Activated CD8-positive, alpha-beta T cell treated with anti-CD3 and anti-CD28 coated beads for 36 hours (primary cell): ENCODE measurements around the gene TLE4. TPM values are rescaled to one million over a fixed set of nuclear protein-coding genes. Genes with fewer than 3 reads are reported as not detected.

Source experiments
- ATAC-seq: fragments of 200-7000 bp; cut with Tn5 transposase; one replicate; pipeline ENCODE4 v1.10.0; 2021; ENCODE audit warnings: mild to moderate bottlenecking, moderate library complexity
- CTCF ChIA-PET: fragments of 350-600 bp; sonication (Branson Sonifier 250); formaldehyde crosslinking; loops from one replicate; lab custom pipeline; 2021; ENCODE audit warnings: antibody characterized with exemption; lab: Charles Lee
- POLR2A ChIA-PET: fragments of 350-600 bp; sonication (Branson Sonifier 250); formaldehyde crosslinking; loops from one replicate; lab custom pipeline; 2021; ENCODE audit warnings: antibody characterized with exemption; lab: Charles Lee
- DNase-seq: peaks from one replicate; pipeline ENCODE4 v3.0.0-alpha.2; 2020
- H3K27ac Mint-ChIP-seq: one replicate; pipeline ENCODE4 v1.8.0; 2021; ENCODE audit warnings: mild to moderate bottlenecking, mixed read lengths
- H3K27me3 Mint-ChIP-seq: one replicate; pipeline ENCODE4 v1.8.0; 2021; ENCODE audit warnings: mixed read lengths
- H3K36me3 Mint-ChIP-seq: one replicate; pipeline ENCODE4 v1.8.0; 2021; ENCODE audit warnings: low read depth, mixed read lengths
- H3K4me1 Mint-ChIP-seq: one replicate; pipeline ENCODE4 v1.8.0; 2021; ENCODE audit warnings: low read depth, mixed read lengths
- H3K4me3 Mint-ChIP-seq: one replicate; pipeline ENCODE4 v1.8.0; 2021; ENCODE audit warnings: mild to moderate bottlenecking, moderate library complexity, mixed read lengths
- H3K9me3 Mint-ChIP-seq: one replicate; pipeline ENCODE4 v1.8.0; 2021; ENCODE audit warnings: mixed read lengths
- intact Hi-C: fragments of 100-400 bp; cut with micrococcal nuclease; formaldehyde crosslinking; loops from one replicate; pipeline ENCODE4 v1.10.0; 2022
- total RNA-seq, 2 experiments: library from RNA; stranded (reverse); gene quantifications; one replicate each; pipeline ENCODE4 v1.2.3, GENCODE V29; 2021
- TF ChIP-seq, protein P1 (sequence below): fragments of 200-600 bp; IDR thresholded peaks from one replicate; pipeline ENCODE4 v1.8.0; 2022; ENCODE audit warnings: antibody characterized with exemption, mild to moderate bottlenecking

Gene TLE4
- total RNA-seq, 2 experiments from 2014 or later: 30.8 to 31.9 TPM

- no peak for DNase-seq
- TF ChIP-seq, protein P1, sequence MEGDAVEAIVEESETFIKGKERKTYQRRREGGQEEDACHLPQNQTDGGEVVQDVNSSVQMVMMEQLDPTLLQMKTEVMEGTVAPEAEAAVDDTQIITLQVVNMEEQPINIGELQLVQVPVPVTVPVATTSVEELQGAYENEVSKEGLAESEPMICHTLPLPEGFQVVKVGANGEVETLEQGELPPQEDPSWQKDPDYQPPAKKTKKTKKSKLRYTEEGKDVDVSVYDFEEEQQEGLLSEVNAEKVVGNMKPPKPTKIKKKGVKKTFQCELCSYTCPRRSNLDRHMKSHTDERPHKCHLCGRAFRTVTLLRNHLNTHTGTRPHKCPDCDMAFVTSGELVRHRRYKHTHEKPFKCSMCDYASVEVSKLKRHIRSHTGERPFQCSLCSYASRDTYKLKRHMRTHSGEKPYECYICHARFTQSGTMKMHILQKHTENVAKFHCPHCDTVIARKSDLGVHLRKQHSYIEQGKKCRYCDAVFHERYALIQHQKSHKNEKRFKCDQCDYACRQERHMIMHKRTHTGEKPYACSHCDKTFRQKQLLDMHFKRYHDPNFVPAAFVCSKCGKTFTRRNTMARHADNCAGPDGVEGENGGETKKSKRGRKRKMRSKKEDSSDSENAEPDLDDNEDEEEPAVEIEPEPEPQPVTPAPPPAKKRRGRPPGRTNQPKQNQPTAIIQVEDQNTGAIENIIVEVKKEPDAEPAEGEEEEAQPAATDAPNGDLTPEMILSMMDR: no peak
- POLR2A ChIA-PET: no interaction called here
- Mint-ChIP-seq H3K9me3 (no peaks in the 10 kb centered on the region), H3K4me1 (peaks cover 42% of the 10 kb centered on the region), H3K36me3 (peaks cover 3% of the 10 kb centered on the region), H3K4me3 (no peak overlapping the region), H3K27me3 (no peaks in the 10 kb centered on the region), H3K27ac (no peak overlapping the region)
- CTCF ChIA-PET: no interaction called here
- intact Hi-C loops: no loop called here
- ATAC-seq: no peak
Measured at GRCh38 chr9:79699479-79699878, 127.7 kb downstream of the TLE4 start.

DNA sequence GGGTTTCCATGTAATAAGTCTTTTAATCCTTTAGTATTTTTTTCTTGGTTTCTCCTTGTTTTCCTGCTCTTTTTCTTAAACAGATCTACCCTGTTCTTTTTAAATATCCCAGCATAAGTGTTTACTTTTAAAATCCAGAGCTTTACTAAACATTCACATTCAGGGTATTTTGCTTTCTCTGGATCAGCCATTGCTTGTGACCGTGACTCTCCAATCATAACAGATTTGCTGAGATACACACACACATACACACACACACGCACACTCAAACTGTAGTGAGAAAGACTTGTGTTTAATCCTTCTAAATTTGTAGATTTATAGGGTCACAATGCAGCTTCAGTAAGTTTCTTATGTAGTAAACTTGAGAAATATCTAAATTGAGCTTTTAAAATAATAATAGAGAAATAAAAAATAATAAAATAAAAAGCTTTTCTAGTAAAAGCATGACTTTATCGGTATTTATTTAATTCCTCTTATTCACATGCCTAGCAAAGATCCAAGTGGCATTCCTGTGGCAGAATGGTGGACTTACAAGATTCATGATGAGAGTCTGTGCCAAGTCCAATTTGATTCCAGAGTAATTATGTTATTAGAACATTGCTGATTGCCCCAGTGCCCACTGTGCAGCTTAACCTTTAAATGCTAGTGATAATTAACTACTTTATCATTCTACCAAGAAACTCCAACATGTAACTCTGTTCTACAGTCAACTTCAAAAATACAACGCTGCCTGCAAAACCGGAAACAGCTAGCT lies 129.0 kb downstream of the TLE4 start:
- POLR2A ChIA-PET: no interaction called here
- intact Hi-C loops: no loop called here
- TF ChIP-seq, protein P1: no peak
- no peak for ATAC-seq
- H3K27me3 Mint-ChIP-seq: no peaks in the 10 kb centered on the region
- no peak overlapping the region for H3K27ac Mint-ChIP-seq
- peaks cover 10% of the 10 kb centered on the region for H3K36me3 Mint-ChIP-seq
- no peak for DNase-seq
- no peak overlapping the region for H3K4me3 Mint-ChIP-seq
- no peaks in the 10 kb centered on the region for H3K9me3 Mint-ChIP-seq
- CTCF ChIA-PET: no interaction called here
- peaks cover 29% of the 10 kb centered on the region for H3K4me1 Mint-ChIP-seq

GRCh38 chr9:79701651-79702050 lies 129.9 kb downstream of the TLE4 start:
- H3K27ac Mint-ChIP-seq: no peak overlapping the region
- TF ChIP-seq, protein P1: no peak
- ChIA-PET CTCF (no interaction called here), POLR2A (no interaction called here)
- no peak overlapping the region for H3K4me3 Mint-ChIP-seq
- H3K9me3 Mint-ChIP-seq: no peaks in the 10 kb centered on the region
- intact Hi-C loops: no loop called here
- no peak for DNase-seq
- no peaks in the 10 kb centered on the region for H3K27me3 Mint-ChIP-seq
- ATAC-seq: no peak
- H3K4me1 Mint-ChIP-seq: peaks cover 26% of the 10 kb centered on the region
- peaks cover 13% of the 10 kb centered on the region for H3K36me3 Mint-ChIP-seq

DNA sequence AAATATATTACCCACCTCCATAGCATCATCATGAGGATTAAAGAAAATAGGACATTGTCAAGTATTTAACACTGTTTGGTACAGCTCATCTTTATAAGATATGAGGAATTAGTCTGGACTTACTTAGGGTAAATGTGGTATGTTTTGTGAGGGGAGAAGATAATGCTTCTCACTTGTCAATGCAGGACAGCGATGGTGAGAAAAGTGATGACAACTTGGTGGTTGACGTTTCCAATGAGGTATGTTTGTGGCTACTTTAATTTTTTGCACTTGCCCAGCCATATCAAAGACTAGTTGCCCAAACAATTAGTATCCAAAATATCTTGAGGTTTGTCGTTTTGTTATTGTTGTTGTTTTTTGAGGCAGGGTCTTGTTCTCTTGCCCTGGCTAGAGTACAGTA lies 133.9 kb downstream of the TLE4 start:
- intact Hi-C loops: no loop called here
- Mint-ChIP-seq H3K4me1 (peaks cover 6% of the 10 kb centered on the region), H3K27me3 (no peaks in the 10 kb centered on the region), H3K4me3 (no peak overlapping the region), H3K27ac (no peak overlapping the region), H3K9me3 (no peaks in the 10 kb centered on the region), H3K36me3 (peaks cover 24% of the 10 kb centered on the region)
- CTCF ChIA-PET: interaction anchor here (2.2 kb wide), 1 partner anchor 10 kb away, joined by 5 read pairs; no protein-coding TSS in a partner anchor
- TF ChIP-seq, protein P1: no peak
- ATAC-seq (no peak), DNase-seq (no peak)
- POLR2A ChIA-PET: interaction anchor here (1.1 kb wide), 1 partner anchor 134 kb away, joined by 3 read pairs; the partner anchor contains the start of gene TLE4

GRCh38 chr9:79706512-79706911 lies 134.7 kb downstream of the TLE4 start:
- TF ChIP-seq, protein P1: no peak
- no peak for ATAC-seq
- DNase-seq: no peak
- H3K27ac Mint-ChIP-seq: no peak overlapping the region
- intact Hi-C loops: no loop called here
- no peaks in the 10 kb centered on the region for H3K27me3 Mint-ChIP-seq
- H3K4me1 Mint-ChIP-seq: peaks cover 6% of the 10 kb centered on the region
- no peak overlapping the region for H3K4me3 Mint-ChIP-seq
- POLR2A ChIA-PET: no interaction called here
- H3K9me3 Mint-ChIP-seq: no peaks in the 10 kb centered on the region
- H3K36me3 Mint-ChIP-seq: peaks cover 24% of the 10 kb centered on the region
- CTCF ChIA-PET: no interaction called here
